ENCODE results near the gene PLCB3. TPM values are rescaled to one million over a fixed set of nuclear protein-coding genes. Genes with fewer than 3 reads are reported as not detected.

PLCB3 gene
- total and polyA plus RNA-seq, 10 of the 15 experiments (the other 5 are each of a cell fraction or from before 2014, with no cell fraction given) = 0.03 to 10.3 (median 3.3) TPM

DNA sequence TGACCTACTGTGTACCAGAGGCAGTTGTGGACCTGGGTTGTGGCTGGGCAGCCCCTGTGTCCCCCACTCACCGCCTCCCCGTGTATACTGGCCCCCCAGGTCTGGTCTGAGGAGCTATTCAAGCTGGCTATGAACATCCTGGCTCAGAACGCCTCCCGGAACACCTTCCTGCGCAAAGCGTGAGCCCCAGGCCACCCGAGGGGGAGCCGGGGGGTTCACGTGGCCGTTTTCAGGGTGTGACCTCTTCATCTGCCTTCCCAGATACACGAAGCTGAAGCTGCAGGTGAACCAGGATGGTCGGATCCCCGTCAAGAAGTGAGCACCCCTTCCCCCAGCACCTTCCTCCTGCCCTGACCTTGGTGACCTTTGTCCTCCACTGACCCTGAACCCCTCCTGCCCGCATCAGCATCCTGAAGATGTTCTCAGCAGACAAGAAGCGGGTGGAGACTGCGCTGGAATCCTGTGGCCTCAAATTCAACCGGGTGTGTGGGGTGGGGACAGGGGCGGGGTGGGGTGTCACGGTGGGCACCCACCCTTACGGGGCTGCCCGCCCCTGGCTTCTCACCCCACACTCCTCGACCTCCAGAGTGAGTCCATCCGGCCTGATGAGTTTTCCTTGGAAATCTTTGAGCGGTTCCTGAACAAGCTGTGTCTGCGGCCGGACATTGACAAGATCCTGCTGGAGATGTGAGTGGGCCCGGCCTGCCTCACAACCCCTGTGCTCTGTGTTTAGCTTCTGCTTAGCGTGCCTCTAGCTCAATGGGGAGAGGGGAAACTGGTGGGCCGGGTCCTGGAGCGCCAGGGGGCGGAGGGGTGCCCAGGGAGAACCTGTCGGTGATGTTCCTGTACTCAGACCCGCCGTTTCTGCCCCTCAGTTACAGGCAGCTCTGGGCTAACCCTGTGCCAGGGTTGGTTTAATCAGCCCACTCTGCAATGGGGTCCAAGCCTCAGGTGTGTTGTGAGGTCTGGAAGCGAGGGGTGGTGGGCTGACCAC lies 4.1 kb downstream of the PLCB3 start:
- Histone ChIP-seq H3K9ac (ENCODE audit: control insufficient read depth, insufficient read depth, low read length) (no peak overlapping the region), H3K4me1 (ENCODE audit: control insufficient read depth, insufficient read depth, low read length) (peaks cover 17% of the 10 kb centered on the region), H4K20me1 (ENCODE audit: control insufficient read depth, insufficient read depth) (no peaks in the 10 kb centered on the region), H3K27ac (ENCODE audit: control insufficient read depth, insufficient read depth) (no peak overlapping the region), H3K36me3 (ENCODE audit: control insufficient read depth in 2 of 2, insufficient read depth in 2 of 2, low read length in 1 of 2) (peaks cover 0 to 5% of the 10 kb centered on the region in 2 experiments; a peak in 2 of 4 replicates), H2AFZ (ENCODE audit: control insufficient read depth, low read depth, low read length) (no peak overlapping the region), H3K4me2 (ENCODE audit: control insufficient read depth, insufficient read depth) (no peak overlapping the region), H3K27me3 (replicated peaks in 1 of 2; ENCODE audit: control insufficient read depth in 2 of 2, insufficient read depth in 2 of 2, low read length in 1 of 2) (no peaks in the 10 kb centered on the region), H3K79me2 (ENCODE audit: control insufficient read depth, insufficient read depth, low read length) (no peaks in the 10 kb centered on the region; the same call in 1 of the 2 replicates), H3K9me3 (replicated peaks; ENCODE audit: control insufficient read depth, insufficient read depth, low read length) (no peaks in the 10 kb centered on the region), H3K4me3 (no peak overlapping the region)
- RAD21 ChIA-PET (ENCODE audit: unreplicated experiment) = no interaction called here
- ATAC-seq (no peak), DNase-seq (ENCODE audit: low read depth, low spot score) (no peak), FAIRE-seq (no peak)
- 87% methylated on average over 34 of the region's 35 CpGs for WGBS (ENCODE audit: insufficient coverage, insufficient replicate concordance, low lambda C conversion rate, missing lambda C conversion rate)
- SMC1A ChIA-PET (ENCODE audit: uncharacterized antibody, unreplicated experiment) = no interaction called here
- in situ Hi-C loops (cut with MboI) (no loop called here), intact Hi-C loops (cut with micrococcal nuclease; ENCODE audit: unreplicated experiment) (no loop called here)
- no TSS peak for BruUV-seq (replicated peaks)
- CTCF ChIA-PET = interaction anchor here (0.9 kb wide), 1 partner anchor 45 kb away, joined by 4 read pairs; the partner anchor contains the start of gene CATSPERZ
- TF ChIP-seq POLR2AphosphoS5 (IDR thresholded peaks at IDR 0.05; ENCODE audit: low read length) (no peak), NRF1 (conservative IDR thresholded peaks at IDR 0.05; ENCODE audit: low read depth, low read length) (no peak), RCOR1 (conservative IDR thresholded peaks at IDR 0.05; ENCODE audit: low read depth, low read length) (no peak), CREB1 (IDR thresholded peaks at IDR 0.05; ENCODE audit: low read depth) (no peak)
- TF ChIP-seq, protein P1, sequence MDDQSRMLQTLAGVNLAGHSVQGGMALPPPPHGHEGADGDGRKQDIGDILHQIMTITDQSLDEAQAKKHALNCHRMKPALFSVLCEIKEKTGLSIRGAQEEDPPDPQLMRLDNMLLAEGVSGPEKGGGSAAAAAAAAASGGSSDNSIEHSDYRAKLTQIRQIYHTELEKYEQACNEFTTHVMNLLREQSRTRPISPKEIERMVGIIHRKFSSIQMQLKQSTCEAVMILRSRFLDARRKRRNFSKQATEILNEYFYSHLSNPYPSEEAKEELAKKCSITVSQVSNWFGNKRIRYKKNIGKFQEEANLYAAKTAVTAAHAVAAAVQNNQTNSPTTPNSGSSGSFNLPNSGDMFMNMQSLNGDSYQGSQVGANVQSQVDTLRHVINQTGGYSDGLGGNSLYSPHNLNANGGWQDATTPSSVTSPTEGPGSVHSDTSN (IDR thresholded peaks at IDR 0.05; ENCODE audit: insufficient replicate concordance, low read depth, low read length) = no peak
- POLR2A ChIA-PET = interaction anchor here (0.5 to 0.7 kb wide), 4 partner anchors 10 to 1439 kb away, joined by 3 read pairs; no protein-coding TSS in a partner anchor
